GM19395 (cell line): ENCODE results near the gene RBM7.

Experiments
- ATAC-seq: cut with Tn5 transposase; IDR thresholded peaks from one replicate; pipeline ENCODE4 v1.9.1; 2021; ENCODE audit warnings: mild to moderate bottlenecking, moderate library complexity; ENCODE audit not compliant: unreplicated experiment

RBM7 gene

DNA sequence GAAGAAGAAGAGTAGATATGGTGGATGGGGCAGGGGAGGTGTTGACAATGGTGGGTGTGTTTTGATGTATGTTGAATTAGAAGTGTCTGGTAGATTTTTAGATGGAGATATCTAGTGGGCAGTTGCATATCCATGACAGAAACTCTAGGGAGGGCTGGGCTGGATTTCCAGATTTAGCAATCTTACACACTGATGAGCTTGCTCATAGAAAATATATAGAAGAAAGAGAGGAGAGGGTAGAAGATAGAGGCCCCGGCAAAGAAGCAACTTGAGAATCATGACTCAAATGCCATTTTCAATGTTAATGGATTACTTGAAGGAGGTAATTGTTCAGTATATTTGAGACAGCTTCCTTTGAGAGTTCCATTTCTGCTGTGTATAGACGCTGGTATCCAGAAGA, 47.0 kb downstream of the RBM7 start:
- no peak for ATAC-seq

DNA sequence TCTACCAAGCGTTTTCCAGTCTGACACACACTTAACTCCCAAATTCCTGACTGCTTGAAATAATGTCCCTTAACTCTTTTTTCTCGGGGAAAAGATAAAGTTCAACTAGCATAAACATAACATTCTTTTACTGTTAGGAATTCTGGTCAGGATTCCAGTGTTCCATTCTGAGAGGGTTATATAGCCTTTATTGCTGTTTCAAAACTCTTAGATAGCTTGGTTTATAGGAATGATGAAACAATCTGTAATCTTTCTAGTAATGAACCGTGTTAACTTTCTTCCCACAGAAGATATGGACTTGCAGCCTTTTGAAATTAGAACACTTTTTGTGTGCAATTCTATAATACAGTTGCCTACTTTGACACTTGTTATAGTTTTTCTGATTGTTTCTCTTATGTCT, 47.4 kb downstream of the RBM7 start:
- ATAC-seq, result no peak

DNA sequence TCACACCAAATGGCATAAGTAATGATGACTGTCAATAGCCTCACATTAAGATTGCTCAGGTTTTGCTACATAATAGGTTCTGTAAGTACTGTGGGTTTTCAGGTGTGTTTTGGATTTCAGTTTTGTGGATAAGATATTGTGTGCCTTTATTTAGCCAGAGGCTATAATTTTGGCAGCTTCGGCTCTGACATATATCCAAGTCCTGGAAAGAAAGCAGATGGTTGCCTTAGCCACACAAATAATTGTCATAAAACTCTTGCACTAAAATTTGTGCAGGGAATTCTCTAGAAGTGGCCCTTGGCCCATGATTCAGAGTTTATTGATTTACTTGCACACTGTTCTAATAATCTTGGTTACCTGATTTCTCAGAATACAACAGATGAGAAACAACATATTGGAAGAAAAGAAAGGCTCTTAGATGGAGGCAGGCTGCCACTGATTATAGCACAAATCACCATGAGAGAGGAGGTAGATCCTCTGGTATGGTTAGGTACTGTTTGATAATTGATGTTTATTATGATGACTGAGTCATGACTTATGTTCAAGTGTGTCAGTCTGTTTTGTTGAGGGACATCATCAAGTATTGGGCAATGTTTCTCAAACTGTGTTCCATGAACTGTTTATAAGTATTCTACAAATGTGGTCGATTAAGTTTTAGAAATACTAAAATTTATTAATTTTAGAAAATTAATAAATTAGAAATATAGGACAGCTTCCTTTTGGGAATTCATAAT, 48.5 kb downstream of the RBM7 start:
- no peak for ATAC-seq

DNA sequence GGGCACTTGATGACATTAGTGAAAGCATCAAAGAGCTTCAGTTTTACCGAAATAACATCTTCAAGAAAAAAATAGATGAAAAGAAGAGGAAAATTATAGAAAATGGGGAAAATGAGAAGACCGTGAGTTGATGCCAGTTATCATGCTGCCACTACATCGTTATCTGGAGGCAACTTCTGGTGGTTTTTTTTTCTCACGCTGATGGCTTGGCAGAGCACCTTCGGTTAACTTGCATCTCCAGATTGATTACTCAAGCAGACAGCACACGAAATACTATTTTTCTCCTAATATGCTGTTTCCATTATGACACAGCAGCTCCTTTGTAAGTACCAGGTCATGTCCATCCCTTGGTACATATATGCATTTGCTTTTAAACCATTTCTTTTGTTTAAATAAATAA, 49.4 kb downstream of the RBM7 start:
- no peak for ATAC-seq

DNA sequence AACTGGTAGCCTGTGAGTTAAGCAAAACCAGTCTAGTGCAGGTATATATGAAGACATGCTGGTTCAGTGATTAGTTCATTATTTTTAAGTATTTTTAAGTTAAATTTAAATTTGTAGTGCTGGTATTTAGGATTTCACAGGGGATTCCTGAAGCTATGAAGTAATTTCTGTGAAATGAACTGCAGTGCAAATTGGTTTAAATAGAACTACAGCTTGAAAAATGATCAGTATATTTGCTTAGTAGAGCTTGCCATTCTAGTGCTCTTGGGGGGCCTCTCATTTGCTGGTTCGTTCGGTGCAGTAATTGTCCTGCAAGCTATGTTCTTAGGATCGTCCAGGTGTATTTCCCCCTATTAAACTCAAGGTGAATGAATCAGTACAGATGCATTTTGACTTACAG, 51.9 kb downstream of the RBM7 start:
- ATAC-seq, result no peak
